ENCODE data around the gene P2RX7.

Gene P2RX7

GRCh38 chr12:121111684-121112083 lies 21.0 kb upstream of the P2RX7 start:
- no peak for DNase-seq

- no peak for DNase-seq
Measured at GRCh38 chr12:121112496-121112895, 20.2 kb upstream of the P2RX7 start.

- no peak for DNase-seq
Measured at GRCh38 chr12:121113057-121113456, 19.6 kb upstream of the P2RX7 start.

GRCh38 chr12:121114019-121114639 lies 18.5 kb upstream of the P2RX7 start:
- no peak for DNase-seq

GRCh38 chr12:121114806-121115205 lies 17.9 kb upstream of the P2RX7 start:
- DNase-seq: no peak

- DNase-seq: no peak
Measured at GRCh38 chr12:121115530-121115929, 17.1 kb upstream of the P2RX7 start.

GRCh38 chr12:121116318-121117225 lies 16.1 kb upstream of the P2RX7 start:
- no peak for DNase-seq

- no peak for DNase-seq
Measured at GRCh38 chr12:121117226-121117777, 15.4 kb upstream of the P2RX7 start.

- DNase-seq: no peak
Measured at GRCh38 chr12:121120323-121120722, 12.4 kb upstream of the P2RX7 start.

- no peak for DNase-seq
Measured at GRCh38 chr12:121120989-121121755, 11.5 kb upstream of the P2RX7 start.

GRCh38 chr12:121121805-121122204 lies 10.9 kb upstream of the P2RX7 start:
- no peak for DNase-seq

GRCh38 chr12:121123488-121123887 lies 9.2 kb upstream of the P2RX7 start:
- DNase-seq: no peak

GRCh38 chr12:121124402-121125109 lies 8.1 kb upstream of the P2RX7 start:
- no peak for DNase-seq

GRCh38 chr12:121127501-121127900 lies 5.2 kb upstream of the P2RX7 start:
- DNase-seq: no peak

- peak; percentile 93 to 95 for DNase-seq
Measured at GRCh38 chr12:121128908-121129810, 3.5 kb upstream of the P2RX7 start.

GRCh38 chr12:121129811-121130147 lies 2.9 kb upstream of the P2RX7 start:
- no peak for DNase-seq

GRCh38 chr12:121130866-121131373 lies 1.8 kb upstream of the P2RX7 start:
- no peak for DNase-seq

GRCh38 chr12:121131941-121132341 lies 735 bp upstream of the P2RX7 start:
- no peak for DNase-seq

GRCh38 chr12:121133838-121134237 lies 1.2 kb downstream of the P2RX7 start:
- no peak for DNase-seq

- no peak for DNase-seq
Measured at GRCh38 chr12:121135320-121135719, 2.6 kb downstream of the P2RX7 start.

GRCh38 chr12:121137512-121137911 lies 4.8 kb downstream of the P2RX7 start:
- no peak for DNase-seq

Data from CD4-positive, alpha-beta T cell treated with Interferon alpha-2 for 1 hour (primary cell).